Keratinocyte (primary cell): Measurements from ENCODE around the gene GJA9. TPM values are rescaled to one million over a fixed set of nuclear protein-coding genes. Genes with fewer than 3 reads are reported as not detected.

ENCODE experiments used
- DNase-seq: peaks from one replicate; pipeline ENCODE4 v3.0.0-alpha.2; 2011; ENCODE audit warnings: low read depth, missing footprints, low spot score
- FAIRE-seq: peaks from 2 replicates; lab custom pipeline; 2011; peaks lifted over from hg19 to GRCh38; lab: Jason Lieb, UNC
- H2AFZ ChIP-seq: 2 replicates; pipeline ENCODE4 v1.6.0; 2012; ENCODE audit warnings: low read length, control low read depth, inconsistent platforms; ENCODE audit not compliant: control insufficient read depth
- H3K27ac ChIP-seq: 2 replicates; pipeline ENCODE4 v1.5.1; 2011; ENCODE audit warnings: low read length; ENCODE audit not compliant: control insufficient read depth, insufficient read depth
- H3K27me3 ChIP-seq: 3 replicates; pipeline ENCODE4 v1.6.0; 2011; ENCODE audit warnings: low read length; ENCODE audit not compliant: control insufficient read depth, insufficient read depth; ENCODE audit errors: extremely low read depth
- H3K36me3 ChIP-seq, 2 experiments: 2 replicates in 1 of 2; 3 replicates in 1 of 2; pipeline ENCODE4 v1.5.1; 2011; ENCODE audit warnings: low read length in 2 of 2, mild to moderate bottlenecking in 1 of 2; ENCODE audit not compliant: control insufficient read depth in 2 of 2, insufficient read depth in 2 of 2; ENCODE audit errors: extremely low read depth in 1 of 2
- H3K4me1 ChIP-seq: 3 replicates; pipeline ENCODE4 v1.5.1; 2011; ENCODE audit warnings: low read length; ENCODE audit not compliant: control insufficient read depth, insufficient read depth; ENCODE audit errors: extremely low read depth
- H3K4me2 ChIP-seq: 3 replicates; pipeline ENCODE4 v1.6.0; 2011; ENCODE audit warnings: low read depth, low read length; ENCODE audit not compliant: control insufficient read depth, insufficient read depth; ENCODE audit errors: extremely low read depth
- H3K4me3 ChIP-seq, 3 experiments: fragments of 200-600 bp in 1 of 3; sonication (generic) in 1 of 3; 2 replicates in 2 of 3; 3 replicates in 1 of 3; pipeline ENCODE4 v1.5.1; 2011 to 2016; ENCODE audit warnings: low read length in 3 of 3, mild to moderate bottlenecking in 3 of 3, control low read depth in 2 of 3, inconsistent platforms in 1 of 3, low read depth in 1 of 3, mixed read lengths in 1 of 3, mixed run types in 1 of 3, moderate library complexity in 1 of 3; ENCODE audit not compliant: control insufficient read depth in 2 of 3, insufficient read depth in 2 of 3; ENCODE audit errors: extremely low read depth in 1 of 3
- H3K79me2 ChIP-seq: 2 replicates; pipeline ENCODE4 v1.6.0; 2012; ENCODE audit warnings: low read length; ENCODE audit not compliant: control insufficient read depth, insufficient read depth
- H3K9ac ChIP-seq: 3 replicates; pipeline ENCODE4 v1.6.0; 2011; ENCODE audit warnings: low read length; ENCODE audit not compliant: control insufficient read depth, insufficient read depth; ENCODE audit errors: extremely low read depth
- H3K9me1 ChIP-seq: 3 replicates; pipeline ENCODE4 v1.6.0; 2011; ENCODE audit warnings: low read length; ENCODE audit not compliant: control insufficient read depth, insufficient read depth; ENCODE audit errors: extremely low read depth
- H3K9me3 ChIP-seq: 2 replicates; pipeline ENCODE4 v1.5.1; 2012; ENCODE audit warnings: low read depth, low read length; ENCODE audit not compliant: control insufficient read depth
- H4K20me1 ChIP-seq: 3 replicates; pipeline ENCODE4 v1.6.0; 2011; ENCODE audit warnings: low read length; ENCODE audit not compliant: control insufficient read depth, insufficient read depth; ENCODE audit errors: extremely low read depth
- EZH2 ChIP-seq: IDR thresholded peaks from one replicate; pipeline ENCODE4 v1.6.1; 2012; ENCODE audit warnings: inconsistent platforms, mild to moderate bottlenecking, low read length, moderate library complexity
- dilution Hi-C: fragments of 300-500 bp; cut with MboI; formaldehyde crosslinking; loops from one replicate; pipeline ENCODE4 v1.7.0; 2020; ENCODE audit warnings: low sequenced_read_pairs; ENCODE audit not compliant: extremely low pct_ligation_motif_present
- polyA plus RNA-seq, 5 experiments: library from polyadenylated mRNA; depleted of rRNA in 3 of 5; stranded (reverse) in 3 of 5; stranded (forward) in 1 of 5; unstranded in 1 of 5; fragments of >200 nt; gene quantifications; 1 replicate in 1 of 5; 2 replicates in 3 of 5; 3 replicates in 1 of 5; pipeline versions ENCODE4 v1.2.1 to v1.2.3, GENCODE V29; 2011 to 2012; ENCODE audit warnings: missing spikeins in 2 of 5, low read depth in 1 of 5, low replicate concordance in 1 of 5
- TF ChIP-seq, protein P1 (sequence below), 3 experiments: IDR thresholded peaks in 1 of 3; conservative IDR thresholded peaks in 1 of 3; optimal IDR thresholded peaks in 1 of 3; 2 replicates in 2 of 3; 3 replicates in 1 of 3; pipeline versions ENCODE3 to v1.5.1; 2011; ENCODE audit warnings: low read length in 3 of 3, mild to moderate bottlenecking in 3 of 3, moderate library complexity in 2 of 3, control low read depth in 1 of 3, inconsistent platforms in 1 of 3; ENCODE audit not compliant: insufficient read depth in 2 of 3; ENCODE audit errors: extremely low read depth in 1 of 3

GJA9 gene
- polyA plus RNA-seq, 1 donor (not counting 4 experiments of a cell fraction or from before 2014, with no cell fraction given), result 0.38 TPM

DNA sequence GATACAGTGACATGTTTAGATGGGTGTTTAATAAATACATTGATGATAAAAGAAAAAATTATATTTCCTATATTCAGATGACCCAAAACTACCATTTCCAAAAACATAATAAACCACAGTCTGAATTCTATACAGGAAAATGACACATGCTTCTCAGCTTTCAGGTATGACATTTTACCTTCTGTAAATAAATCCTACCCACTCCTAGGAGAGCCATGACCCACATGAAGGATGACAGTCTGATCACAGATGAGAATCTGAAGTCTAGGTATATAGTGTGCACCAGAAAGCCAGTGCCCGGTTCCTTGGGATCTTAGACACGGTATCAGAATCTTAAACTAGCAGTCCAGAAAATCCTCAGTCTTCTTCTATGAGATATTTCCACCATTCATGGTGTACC, 3.7 kb upstream of the GJA9 start:
- dilution Hi-C loops, result no loop called here
- Histone ChIP-seq H3K27ac (no peak overlapping the region), H3K4me1 (no peaks in the 10 kb centered on the region), H3K9me3 (no peaks in the 10 kb centered on the region), H3K9me1 (no peaks in the 10 kb centered on the region), H3K79me2 (no peaks in the 10 kb centered on the region), H3K4me2 (no peak overlapping the region), H4K20me1 (no peaks in the 10 kb centered on the region), H3K9ac (no peak overlapping the region), H3K27me3 (no peaks in the 10 kb centered on the region), H3K4me3 (no peak overlapping the region), H3K36me3 (peaks cover 0 to 1% of the 10 kb centered on the region in 2 experiments), H2AFZ (no peak overlapping the region)
- TF ChIP-seq, protein P1, sequence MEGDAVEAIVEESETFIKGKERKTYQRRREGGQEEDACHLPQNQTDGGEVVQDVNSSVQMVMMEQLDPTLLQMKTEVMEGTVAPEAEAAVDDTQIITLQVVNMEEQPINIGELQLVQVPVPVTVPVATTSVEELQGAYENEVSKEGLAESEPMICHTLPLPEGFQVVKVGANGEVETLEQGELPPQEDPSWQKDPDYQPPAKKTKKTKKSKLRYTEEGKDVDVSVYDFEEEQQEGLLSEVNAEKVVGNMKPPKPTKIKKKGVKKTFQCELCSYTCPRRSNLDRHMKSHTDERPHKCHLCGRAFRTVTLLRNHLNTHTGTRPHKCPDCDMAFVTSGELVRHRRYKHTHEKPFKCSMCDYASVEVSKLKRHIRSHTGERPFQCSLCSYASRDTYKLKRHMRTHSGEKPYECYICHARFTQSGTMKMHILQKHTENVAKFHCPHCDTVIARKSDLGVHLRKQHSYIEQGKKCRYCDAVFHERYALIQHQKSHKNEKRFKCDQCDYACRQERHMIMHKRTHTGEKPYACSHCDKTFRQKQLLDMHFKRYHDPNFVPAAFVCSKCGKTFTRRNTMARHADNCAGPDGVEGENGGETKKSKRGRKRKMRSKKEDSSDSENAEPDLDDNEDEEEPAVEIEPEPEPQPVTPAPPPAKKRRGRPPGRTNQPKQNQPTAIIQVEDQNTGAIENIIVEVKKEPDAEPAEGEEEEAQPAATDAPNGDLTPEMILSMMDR (optimal IDR thresholded peaks at IDR 0.05 in 1 of 3, IDR thresholded peaks at IDR 0.05 in 1 of 3, conservative IDR thresholded peaks at IDR 0.05 in 1 of 3; ENCODE audit: extremely low read depth in 1 of 3, insufficient read depth in 2 of 3, low read length in 3 of 3), result no peak
- TF ChIP-seq EZH2, result no peak
- DNase-seq (no peak), FAIRE-seq (no peak)

DNA sequence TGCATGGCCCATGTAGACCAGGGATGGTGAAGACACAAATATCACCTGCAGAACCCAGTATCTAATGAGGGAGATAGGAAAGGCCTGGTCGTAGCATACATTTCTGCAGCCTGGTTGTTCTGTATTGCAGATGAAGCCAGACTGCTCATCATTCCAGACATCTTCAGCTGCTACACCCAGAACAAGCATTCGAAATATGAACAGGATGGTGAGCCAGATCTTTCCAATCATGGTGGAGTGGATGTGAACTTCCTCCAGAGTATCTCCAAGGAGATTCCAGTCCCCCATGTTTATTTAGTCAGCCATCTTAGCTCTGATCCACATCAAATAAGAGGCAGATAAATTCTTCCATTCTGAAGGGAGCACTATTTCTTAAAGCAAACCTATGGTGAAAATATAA, 5.6 kb downstream of the GJA9 start:
- peaks cover 16% of the 10 kb centered on the region for H3K4me1 ChIP-seq
- no peak for FAIRE-seq
- H3K9ac ChIP-seq, result no peak overlapping the region
- dilution Hi-C loops, result no loop called here
- H3K4me3 ChIP-seq, result no peak overlapping the region
- no peak overlapping the region for H3K27ac ChIP-seq
- no peaks in the 10 kb centered on the region for H3K27me3 ChIP-seq
- H3K36me3 ChIP-seq, result peaks cover 0 to 2% of the 10 kb centered on the region in 2 experiments
- peaks cover 21% of the 10 kb centered on the region for H3K79me2 ChIP-seq
- no peak overlapping the region for H3K4me2 ChIP-seq
- no peak for DNase-seq
- H3K9me3 ChIP-seq, result no peaks in the 10 kb centered on the region
- no peaks in the 10 kb centered on the region for H3K9me1 ChIP-seq
- no peaks in the 10 kb centered on the region for H4K20me1 ChIP-seq
- H2AFZ ChIP-seq, result no peak overlapping the region
- TF ChIP-seq, protein P1 (optimal IDR thresholded peaks at IDR 0.05 in 1 of 3, IDR thresholded peaks at IDR 0.05 in 1 of 3, conservative IDR thresholded peaks at IDR 0.05 in 1 of 3; ENCODE audit: extremely low read depth in 1 of 3, insufficient read depth in 2 of 3, low read length in 3 of 3), result no peak
- TF ChIP-seq EZH2, result no peak
